ENCODE measurements around the gene SORCS1.
"Not testable (repeated sequence)": the region's sequence is repeated elsewhere in the genome, so short reads cannot be mapped to it uniquely, and the experiment has no call there.

Gene SORCS1

GRCh38 chr10:106938513-106938912 is 226.0 kb downstream of the SORCS1 start:
- no peak for DNase-seq

- no peak for DNase-seq
These were observed 228.5 kb downstream of the SORCS1 start for GRCh38 chr10:106935978-106936451.

DNA sequence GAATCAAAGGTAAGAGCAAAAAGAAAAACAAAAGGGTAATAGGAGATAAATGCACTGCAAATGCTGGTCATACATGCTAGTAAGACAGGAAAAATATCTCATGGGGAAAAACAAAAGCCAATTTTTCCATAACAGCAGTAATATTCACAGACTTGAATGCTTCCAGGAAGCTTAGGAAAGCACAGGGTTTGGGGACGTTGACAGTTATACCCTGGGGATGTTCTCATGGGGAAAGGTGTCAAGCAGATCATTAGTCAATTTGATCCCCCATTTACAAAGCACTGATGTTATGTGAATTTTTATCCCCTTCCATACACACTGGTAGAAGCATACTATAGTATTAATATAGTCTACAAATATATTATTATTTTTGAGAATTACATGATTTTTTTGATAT is 232.7 kb downstream of the SORCS1 start:
- no peak for DNase-seq

DNA sequence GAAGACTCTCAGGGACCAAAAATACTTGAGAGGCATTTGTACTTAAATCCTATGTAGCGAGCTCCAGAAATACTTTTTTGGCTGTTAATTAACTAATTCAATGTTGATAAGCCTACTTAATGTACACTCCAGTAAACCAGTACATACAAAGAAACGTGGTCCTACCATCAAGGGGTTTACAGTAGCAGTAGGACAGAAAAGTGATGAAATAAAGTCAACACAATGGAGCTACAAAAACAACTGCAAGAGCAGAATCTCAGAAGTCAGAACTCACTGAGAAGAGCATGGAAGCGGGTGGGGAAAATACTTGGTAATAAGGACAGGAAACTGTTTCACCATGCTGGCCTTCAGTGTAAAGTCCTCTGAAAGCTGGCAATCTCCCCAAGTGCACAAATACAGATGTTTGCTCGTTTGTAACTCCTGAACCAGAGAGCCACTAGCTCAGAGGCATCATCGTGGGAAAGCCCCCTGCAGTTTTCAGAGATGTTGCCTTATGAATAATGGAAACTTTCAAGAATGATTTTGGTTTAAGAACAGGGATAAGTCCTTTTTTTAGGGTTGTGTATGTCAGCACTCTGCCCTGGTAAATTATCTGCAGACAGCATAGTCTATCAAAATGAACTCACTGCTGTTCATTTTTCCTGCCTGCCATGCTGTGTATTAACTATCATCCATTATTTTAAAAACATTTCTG is 233.2 kb downstream of the SORCS1 start:
- DNase-seq = no peak

DNA sequence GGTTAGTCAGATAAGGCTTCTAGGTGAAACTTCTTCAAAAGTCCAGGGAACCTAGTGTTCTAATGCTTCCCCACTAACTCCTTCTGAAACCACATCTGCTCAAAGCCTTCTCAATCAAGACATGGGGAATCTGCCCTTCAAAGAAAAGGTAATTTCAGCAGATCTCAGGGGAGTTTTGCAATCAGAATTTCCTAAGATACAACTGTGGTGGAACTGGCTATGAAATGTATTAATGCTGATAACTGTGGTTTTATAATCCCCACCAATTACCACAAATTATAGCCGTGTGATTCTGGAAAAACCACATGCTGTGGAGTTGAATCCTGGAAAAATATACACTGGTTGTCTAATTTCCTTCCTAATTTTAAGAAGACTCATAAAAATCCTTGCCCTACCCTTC is 233.8 kb downstream of the SORCS1 start:
- DNase-seq = no peak

DNA sequence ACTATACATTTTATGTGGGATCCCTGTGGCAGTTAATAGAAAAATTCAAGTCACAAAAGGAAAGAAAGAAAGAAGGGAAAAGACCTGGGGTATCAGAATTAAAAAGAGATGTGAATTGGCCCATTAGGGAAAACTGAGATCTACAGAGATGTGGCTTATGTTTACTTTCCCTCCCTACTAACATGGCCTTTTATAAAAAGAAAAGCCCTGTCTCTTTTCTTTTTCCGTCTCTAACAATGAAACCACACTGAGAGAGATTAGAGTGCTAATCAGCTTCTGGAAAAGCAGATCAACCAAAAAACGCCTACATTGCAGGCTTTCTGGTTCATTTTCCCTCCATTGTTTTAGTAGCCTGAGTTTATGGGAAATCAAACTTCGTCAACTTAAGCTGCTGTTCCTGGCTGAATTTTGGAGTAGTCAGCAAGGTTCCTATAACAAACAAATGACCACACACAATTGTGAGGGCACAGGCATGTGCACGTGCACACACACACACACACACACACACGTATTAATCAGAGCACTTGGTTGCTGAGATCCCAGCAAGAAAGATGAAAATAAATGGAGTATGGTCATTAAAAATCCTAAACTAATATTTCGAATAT is 235.1 kb downstream of the SORCS1 start:
- DNase-seq = no peak

DNA sequence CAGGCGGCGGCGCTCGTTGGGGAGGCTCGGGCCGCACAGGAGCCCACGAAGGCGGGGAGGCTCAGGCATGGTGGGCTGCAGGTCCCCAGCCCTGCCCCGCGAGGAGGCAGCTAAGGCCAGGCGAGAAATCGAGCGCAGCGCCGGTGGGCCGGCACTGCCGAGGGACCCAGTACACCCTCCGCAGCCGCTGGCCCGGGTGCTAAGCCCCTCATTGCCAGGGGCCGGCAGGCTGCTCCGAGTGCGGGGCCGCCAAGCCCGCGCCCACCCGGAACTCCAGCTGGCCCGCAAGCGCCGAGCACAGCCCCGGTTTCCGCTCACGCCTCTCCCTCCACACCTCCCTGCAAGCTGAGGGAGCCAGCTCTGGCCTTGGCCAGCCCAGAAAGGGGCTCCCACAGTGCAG is 236.4 kb downstream of the SORCS1 start:
- not testable (repeated sequence) for DNase-seq

GRCh38 chr10:106925191-106925590 is 239.3 kb downstream of the SORCS1 start:
- no peak for DNase-seq

GRCh38 chr10:106920538-106920937 is 244.0 kb downstream of the SORCS1 start:
- no peak for DNase-seq

- DNase-seq = no peak
These were observed 244.6 kb downstream of the SORCS1 start for GRCh38 chr10:106919871-106920282.

DNA sequence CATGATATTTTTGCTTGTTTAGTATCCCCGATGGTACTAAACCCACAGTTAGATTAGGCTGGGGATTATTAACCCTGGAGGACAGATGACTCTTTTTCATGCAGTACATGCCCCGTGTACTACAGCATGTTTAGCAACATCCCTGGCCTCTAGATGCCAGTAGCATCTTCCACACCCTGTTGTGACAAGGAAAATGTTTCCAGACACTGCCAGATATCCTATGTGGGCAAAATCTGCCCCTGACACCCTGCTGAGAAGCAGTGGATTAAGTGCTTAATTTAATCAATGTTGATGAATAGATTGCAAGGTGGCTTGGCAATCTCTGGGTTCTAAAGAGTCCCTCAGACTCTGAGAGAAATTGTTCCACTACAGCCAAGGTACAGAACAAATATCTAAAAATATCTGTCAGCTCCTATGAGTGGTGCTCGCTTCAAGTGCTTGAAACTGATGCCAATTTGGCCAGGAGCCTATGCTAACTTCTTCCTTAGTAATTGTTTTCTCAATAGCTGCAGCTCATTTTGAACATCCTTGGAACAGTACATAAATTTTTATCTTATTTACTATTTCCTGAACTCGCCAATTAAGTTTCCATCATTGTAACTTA is 247.0 kb downstream of the SORCS1 start:
- no peak for DNase-seq

DNA sequence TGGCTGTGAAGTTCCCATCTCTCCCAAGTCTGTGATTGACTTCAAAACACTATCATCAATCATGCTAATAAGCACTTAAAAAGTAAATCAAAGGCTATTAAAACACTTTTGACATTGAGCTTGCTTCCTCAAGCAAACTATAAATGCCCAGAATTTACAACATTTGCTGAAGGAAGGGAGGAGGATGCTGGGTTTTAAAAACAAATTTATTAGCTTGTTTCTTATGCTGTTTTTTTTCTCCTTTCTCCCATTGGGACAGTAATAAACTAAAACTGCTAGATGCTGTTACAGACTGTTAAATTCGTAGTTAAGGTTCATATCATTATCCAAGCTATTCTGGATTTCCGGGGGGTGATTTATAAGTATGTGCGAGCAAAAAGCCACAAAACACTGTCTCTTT is 250.5 kb downstream of the SORCS1 start:
- no peak for DNase-seq

- no peak for DNase-seq
These were observed 251.2 kb downstream of the SORCS1 start for GRCh38 chr10:106913348-106913747.

DNA sequence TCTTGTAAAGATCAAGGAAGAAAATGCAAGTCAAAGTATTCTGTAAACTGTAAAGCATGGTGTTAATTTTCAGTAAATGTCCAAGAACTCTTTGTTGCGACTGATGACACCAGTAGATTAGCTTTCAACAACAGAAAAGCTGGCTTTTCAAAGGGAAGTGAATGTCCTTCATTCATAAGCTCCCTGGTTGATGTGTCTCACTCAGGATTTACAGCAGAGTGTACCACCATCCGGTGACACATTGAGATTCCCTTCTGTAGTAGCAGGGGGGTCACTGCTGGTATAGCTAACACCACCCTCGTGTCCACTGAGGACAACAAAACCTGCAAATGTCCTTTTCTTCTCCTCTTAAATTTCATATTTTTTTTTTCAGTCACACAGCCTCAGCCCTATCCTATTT is 253.4 kb downstream of the SORCS1 start:
- DNase-seq = no peak

- no peak for DNase-seq
These were observed 253.8 kb downstream of the SORCS1 start for GRCh38 chr10:106910666-106911065.

DNA sequence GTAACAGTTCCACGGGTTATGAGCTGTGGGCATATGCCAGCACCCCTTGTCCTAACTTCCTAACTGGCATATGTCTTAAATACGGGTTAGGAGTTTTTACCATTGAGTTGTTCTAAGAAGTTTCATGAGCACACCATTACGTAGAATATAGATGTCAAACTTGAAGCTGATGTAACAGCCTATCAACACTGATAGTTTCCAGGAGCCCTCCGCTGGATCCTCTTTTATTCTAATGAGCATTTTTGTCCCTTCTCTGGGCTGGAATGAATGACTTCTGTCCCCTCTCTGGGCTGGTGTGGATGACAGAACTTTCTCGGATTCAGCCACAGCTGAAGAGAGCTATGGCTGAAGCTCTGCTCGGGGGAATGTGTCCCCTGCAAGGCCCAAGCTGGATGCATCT is 256.3 kb downstream of the SORCS1 start:
- no peak for DNase-seq

- DNase-seq = no peak
These were observed 260.3 kb downstream of the SORCS1 start for GRCh38 chr10:106904209-106904608.

GRCh38 chr10:106903180-106903579 is 261.3 kb downstream of the SORCS1 start:
- no peak for DNase-seq

- DNase-seq = no peak
These were observed 264.4 kb downstream of the SORCS1 start for GRCh38 chr10:106900016-106900652.

- DNase-seq = no peak
These were observed 266.1 kb downstream of the SORCS1 start for GRCh38 chr10:106898446-106898845.

DNA sequence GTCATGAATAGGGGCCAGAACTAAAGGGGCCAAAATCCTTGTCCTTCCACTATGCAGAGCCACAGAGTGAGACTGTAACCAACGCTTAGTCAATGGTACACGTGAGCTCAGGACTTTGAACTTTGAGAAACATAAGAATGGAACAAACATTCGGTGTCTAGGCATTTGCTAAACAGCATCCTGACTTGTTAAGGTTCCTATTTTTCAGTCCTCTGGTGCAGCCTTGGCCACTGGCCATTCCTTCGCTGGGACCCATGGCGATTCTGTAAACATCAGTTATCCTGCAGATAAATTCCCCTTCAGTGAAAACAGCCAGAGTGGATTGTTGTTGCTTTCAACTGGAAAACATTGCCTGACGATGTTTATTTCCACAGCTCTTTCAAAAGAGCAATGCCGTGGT is 266.8 kb downstream of the SORCS1 start:
- no peak for DNase-seq

- DNase-seq = no peak
These were observed 269.8 kb downstream of the SORCS1 start for GRCh38 chr10:106894692-106895091.

DNA sequence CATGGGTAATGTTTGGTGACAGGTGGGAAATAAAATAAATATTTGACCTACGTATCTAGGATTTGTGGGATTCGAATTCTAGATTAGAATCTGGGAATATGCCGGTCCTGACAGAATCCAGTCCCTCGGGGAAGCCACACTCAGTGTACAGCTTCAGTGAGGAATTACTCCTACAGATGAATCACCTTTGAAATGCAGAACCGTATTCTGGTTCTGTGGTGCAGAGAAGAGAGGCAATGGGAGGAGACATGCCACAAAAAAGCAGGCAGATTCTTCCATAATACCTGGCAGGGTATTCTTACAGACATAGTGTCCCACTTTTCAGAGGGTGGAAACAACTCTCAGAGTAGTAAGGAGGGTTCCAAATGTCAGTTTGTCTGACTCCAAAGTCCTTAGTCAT is 286.9 kb downstream of the SORCS1 start:
- DNase-seq = no peak

- no peak for DNase-seq
These were observed 290.0 kb downstream of the SORCS1 start for GRCh38 chr10:106874604-106874889.
